ENCODE results near the gene ESRRA.
A peak's percentile ranks its signal among the peaks of the same experiment; 100 is the strongest.

Gene ESRRA

DNA sequence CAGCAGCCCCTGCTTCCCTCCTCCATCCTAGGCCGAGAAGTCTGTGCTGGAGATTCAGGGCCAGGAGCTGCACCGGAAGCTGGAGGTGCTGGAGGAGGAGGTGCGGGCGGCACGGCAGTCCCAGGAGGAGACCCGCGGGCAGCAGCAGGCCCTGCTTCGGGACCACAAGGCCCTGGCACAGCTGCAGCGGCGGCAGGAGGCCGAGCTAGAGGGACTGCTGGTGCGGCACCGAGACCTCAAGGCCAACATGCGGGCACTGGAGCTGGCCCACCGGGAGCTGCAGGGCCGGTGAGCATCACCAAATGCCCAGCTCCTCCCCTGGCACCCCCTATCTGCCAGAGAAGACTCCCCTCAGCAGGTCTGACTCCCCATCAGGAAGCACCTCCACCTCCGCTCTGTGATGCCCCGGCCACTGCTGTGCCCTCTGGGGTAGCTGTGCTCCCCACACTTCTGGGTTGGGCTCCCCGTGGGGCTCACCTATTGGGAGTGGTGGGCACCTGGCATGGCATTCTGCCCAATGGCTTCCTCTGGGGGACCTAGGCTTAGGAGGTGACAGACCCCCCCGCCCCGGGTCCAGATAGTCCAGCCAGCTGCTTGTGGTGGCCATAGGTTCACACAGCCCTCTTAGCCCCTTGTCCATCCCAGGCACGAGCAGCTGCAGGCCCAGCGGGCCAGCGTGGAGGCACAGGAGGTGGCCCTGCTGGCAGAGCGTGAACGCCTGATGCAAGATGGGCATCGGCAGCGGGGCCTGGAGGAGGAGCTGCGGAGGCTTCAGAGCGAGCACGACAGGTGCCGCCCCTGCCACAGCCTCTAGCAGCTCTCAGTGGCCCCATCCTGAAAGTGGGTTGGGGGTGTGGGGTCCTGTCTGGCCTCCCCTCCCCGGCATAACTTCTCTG, 47.0 kb downstream of the ESRRA start:
- no peak for DNase-seq

DNA sequence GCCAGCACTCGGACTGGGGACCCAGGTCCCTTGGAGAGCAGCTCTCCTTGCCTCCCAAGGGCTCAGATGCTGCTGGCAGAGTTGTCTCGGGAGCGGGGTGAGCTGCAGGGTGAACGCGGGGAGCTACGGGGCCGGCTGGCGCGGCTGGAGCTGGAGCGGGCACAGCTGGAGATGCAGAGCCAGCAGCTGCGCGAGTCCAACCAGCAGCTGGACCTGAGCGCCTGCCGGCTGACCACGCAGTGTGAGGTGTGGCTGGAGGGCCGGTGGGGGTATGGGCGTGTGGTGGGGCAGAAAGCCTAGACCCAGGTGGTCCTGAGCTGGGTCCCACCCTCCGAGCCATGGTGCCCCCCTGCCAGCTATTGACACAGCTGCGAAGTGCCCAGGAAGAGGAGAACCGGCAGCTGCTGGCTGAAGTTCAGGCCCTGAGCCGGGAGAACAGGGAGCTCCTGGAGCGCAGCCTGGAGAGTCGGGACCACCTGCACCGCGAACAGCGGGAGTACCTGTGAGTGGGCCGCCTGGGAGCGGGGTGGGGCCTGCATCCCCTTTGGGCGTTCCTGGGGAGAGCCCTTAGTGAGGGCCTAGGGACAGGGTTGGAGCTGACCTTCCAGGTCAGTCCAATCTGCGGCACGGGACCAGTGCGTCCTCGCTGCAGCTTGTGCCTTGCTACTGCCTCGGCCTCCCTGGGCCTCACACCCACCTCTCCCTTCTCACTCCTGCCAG, 47.8 kb downstream of the ESRRA start:
- DNase-seq, result no peak

DNA sequence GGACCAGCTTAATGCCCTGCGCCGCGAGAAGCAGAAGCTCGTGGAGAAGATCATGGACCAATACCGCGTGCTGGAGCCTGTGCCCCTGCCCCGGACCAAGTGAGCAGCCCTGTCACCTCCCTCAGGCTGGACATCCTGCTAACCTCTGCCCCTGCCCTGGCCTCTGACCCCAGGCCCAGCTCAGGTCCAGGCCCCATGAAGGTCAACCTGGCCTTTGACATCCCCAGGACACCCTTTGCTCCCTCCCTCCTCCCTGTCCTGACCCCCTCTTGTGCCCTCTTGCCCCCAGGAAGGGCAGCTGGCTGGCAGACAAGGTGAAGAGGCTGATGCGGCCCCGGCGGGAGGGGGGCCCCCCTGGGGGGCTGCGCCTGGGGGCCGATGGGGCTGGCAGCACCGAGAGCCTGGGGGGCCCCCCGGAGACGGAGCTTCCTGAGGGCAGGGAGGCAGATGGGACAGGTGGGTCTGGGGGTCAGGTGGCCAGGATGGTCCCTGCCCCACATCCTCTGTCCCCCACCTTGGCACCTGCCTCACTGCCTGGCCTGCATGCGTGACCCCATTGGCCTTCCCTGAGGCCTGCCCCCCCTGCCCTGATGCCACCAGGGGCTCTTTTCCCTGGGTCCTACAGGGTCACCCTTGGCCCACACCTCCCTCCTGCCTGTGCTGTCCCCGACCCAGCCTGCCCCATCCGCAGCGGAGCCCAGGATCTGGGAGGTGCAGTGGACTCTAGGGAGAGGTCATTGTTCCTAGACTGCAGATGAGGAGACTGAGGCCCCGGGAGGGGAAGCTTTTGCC, 48.6 kb downstream of the ESRRA start:
- no peak for DNase-seq

DNA sequence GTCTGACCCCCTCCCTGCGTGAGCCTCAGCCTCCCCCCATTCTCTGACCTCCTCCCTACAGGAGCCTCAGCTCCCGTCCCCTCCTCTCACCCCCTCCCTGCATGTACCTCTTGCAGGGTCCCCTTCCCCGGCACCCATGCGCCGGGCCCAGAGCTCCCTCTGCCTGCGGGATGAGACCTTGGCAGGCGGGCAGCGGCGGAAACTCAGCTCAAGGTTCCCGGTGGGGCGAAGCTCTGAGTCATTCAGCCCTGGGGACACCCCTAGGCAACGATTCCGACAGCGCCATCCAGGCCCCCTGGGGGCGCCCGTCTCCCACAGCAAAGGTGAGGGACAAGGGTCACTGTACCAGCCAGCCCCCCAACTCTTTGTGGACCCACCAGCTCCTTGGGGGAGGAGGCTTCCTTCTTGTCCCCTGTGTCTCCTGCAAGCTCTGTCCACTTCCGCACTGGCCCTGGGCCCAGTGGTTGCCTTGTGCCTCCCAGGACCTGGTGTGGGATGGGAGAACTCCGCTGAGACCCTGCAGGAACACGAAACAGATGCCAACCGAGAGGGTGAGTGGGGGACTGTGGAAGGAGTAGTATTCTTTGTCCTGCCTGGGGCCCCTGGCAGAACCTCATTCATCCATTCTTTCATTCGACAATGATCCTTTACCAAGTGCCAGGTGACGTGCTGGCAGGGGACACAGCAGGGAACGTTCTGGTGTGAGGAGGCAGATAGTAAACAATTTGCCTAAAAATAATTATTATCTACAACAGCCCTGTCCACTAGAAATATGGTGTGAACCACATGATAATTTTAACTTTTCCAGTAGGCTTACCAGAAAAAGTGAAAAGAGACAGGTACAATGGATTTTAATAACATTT, 50.0 kb downstream of the ESRRA start:
- peak; percentile 26 for DNase-seq

DNA sequence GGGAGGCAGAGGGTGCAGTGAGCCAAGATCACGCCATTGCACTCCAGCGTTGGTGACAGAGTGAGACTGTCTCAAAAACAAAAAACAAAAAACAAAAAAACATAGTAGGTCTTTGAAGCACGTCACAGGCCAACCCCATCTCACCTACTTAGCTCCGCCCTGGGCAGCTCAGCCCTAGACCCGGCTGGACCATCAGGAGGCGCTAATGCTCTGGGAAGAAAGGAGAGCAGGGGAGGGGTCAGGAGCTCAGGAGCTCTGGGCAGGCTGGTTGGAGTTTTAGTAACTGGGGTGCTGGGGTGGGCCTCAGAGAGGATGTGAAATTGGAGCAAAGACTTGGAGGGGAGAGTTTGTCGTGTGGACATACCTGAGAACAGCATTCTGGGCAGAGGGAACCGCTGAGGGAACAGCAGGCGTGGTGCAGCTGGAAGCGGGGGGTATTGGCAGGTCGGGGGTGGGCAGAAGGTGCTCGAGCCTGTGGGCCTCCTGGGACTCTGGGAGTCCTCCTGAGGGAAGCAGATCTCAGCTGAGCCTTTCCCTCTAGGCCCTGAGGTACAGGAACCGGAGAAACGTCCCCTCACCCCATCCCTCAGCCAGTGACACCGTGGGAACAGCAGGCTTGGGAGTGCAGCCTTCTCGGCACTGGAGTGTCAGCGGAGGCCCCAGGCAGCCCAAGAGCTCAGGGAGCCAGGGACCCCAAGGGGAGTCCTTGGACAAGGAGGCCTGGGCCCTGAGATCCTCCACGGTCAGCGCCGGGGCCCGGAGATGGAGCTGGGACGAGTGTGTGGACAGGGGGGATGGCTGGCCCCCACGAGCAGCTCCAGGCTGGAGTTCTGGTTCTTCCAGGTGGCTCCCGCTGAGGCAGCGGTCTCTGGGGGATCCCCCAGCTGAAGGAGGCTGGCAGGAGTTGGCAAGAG, 51.4 kb downstream of the ESRRA start:
- DNase-seq, result peak; percentile 36

DNA sequence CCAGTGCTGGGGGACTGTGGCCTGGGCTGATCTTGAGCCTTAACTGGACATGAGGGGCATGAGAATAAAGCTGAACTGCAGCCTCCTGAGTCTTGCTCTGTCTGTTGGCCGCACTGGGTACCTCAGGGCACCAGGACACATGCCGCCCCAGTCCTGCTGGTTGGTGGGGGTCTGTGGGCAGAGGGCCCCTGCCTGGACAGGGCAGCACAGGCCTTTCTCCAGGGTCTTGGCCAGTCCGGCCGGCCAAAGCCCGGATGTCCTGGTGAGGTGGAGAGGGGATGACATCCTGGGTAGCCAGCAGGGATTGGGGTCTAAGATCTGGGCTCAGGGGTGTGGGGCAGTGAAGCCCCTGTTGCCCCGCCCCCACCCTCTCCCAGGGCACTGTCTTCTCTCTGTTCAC, 52.1 kb downstream of the ESRRA start:
- no peak for DNase-seq

DNA sequence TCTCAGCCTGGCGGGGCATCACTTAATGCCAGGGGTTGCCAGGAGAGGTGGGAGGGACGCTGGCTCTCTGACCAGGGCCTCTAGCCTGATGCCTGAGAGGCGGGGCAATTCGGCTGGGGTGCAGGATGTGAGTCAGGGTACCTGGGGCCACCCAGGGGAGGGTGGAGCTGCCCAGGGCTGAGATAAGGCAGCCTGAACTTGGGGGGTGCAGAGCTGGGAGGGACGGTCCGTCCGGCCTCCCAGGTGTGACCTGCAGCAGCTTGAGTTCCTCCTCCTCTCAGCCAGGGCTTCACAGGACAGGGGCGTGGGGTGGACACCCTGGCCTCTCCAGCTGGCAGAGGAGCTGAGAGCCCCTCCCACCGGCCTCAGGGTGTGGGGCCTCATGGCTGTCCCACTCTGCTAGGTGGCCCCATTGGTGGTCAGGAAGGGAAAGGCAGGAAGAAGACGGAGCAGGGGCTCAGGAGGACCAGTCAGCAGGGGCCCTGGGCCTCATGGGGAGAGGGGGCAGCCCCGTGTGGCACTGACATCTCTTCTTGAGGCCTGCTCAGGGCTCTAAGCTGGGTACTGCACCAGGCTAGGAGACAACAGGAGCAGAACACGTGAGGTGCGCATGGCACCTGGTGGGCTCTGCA, 52.7 kb downstream of the ESRRA start:
- peak; percentile 34 for DNase-seq

DNA sequence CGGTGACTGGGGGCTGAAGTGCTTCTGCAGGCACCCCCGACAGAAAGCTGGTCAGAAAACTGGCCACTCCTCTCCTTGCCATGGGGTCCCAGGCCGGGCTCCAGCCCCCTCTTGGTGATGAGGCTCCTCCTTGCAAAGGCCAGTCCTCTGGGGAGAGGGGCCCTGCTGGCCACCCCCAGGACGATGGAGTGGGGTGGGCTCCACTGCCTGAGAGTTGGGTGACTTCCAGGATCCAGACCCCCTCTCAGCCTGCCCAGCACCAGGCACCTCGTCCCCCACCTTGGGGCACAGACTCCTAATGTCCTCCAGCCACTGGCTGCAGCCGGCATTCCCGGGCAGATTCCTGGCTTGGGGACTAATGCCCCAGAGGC, 53.2 kb downstream of the ESRRA start:
- no peak for DNase-seq

DNA sequence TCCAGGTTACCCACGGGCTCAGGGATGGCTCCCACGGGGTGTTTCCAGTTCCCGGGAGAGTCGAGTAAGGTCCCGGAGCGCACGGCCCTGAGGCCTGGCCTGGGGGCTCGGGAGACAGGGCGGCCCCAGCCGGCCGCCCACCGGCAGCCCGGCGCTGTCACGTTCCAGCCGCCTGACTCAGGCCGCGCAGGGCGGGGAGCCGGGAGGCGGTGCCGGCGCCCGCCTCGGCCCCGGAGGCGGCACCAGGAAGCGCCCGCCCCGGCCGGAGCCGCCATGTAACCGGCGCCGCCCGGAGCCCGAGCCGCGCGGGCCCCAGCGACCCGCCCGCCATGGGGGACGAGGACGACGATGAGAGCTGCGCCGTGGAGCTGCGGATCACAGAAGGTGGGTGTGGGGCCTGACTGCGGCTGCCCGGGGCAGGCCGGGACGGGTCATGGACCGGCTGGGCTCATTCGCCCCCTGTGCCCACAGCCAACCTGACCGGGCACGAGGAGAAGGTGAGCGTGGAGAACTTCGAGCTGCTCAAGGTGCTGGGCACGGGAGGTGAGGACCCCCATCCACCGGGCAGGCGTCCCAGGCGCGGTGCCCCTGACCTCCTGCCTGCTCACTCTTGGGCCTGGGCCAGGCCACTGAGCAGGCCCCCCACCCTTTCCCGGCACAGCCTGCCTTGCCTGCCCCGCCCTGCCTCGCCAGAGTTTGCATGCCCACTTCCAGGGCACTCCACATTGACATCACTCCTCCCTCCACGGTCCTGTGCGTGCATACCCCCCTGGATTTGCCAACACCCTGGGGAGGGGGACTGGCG, 53.8 kb downstream of the ESRRA start, which contains the start of gene RPS6KA4:
Gene RPS6KA4 (plus strand): TSS at position 256 of the 805 bp plus-strand sequence. CDS start 74 bp downstream, at position 330.
- DNase-seq, result peak; percentile 45

DNA sequence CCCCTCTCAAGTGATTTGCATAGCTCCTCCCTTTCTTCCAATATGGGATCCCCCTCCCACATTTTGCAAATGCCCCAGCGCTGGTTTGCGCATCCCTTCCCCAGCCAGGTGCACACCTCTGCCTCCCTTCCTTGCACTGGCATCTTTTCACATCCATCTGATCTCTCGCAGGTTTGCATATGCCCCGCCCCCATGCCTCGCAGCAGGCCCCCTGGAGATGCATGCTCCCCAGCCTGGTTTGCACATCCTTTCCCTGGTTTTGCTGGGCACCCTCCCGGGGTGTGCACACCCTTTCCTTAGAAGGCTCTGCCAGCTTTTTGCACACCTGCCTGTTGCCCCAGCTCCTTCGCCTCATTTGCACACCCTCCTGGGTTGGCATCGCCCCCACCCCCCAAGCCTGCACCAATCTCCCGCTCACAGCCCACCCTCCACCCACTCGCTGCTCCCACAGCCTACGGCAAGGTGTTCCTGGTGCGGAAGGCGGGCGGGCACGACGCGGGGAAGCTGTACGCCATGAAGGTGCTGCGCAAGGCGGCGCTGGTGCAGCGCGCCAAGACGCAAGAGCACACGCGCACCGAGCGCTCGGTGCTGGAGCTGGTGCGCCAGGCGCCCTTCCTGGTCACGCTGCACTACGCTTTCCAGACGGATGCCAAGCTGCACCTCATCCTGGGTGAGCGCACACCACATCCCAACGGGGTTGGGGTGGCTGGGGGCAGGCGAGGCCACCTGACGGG, 54.6 kb downstream of the ESRRA start:
- DNase-seq, result no peak

DNA sequence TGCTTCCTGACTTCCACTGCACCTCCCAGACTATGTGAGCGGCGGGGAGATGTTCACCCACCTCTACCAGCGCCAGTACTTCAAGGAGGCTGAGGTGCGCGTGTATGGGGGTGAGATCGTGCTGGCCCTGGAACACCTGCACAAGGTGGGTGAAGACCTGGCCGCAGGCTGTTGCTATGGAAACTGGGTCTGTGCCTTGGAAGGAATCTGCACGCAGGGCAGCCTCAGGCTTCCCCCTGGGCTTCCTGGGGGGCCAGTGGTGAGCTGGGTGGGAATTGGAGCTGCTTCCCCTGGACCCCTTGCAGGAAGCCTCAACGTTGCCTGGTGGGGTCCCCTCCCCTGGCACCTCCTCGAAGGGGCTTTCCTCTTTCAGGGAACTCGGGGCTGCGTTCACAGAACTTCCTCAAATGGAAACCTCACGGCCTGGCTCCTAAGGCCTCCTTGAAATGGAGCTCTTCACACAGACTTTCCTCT, 55.2 kb downstream of the ESRRA start:
- DNase-seq, result no peak

DNA sequence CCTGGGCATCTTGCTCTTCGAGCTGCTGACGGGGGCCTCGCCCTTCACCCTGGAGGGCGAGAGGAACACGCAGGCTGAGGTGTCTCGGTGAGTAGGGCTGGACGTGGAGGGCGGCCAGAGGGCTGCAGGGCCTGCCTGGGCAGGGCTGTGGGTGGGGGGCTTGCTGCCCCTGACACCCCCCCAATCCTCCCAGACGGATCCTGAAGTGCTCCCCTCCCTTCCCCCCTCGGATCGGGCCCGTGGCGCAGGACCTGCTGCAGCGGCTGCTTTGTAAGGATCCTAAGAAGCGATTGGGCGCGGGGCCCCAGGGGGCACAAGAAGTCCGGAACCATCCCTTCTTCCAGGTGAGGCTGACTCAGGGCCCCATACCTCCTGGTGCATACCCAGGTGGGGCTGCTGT, 56.3 kb downstream of the ESRRA start:
- DNase-seq, result no peak

DNA sequence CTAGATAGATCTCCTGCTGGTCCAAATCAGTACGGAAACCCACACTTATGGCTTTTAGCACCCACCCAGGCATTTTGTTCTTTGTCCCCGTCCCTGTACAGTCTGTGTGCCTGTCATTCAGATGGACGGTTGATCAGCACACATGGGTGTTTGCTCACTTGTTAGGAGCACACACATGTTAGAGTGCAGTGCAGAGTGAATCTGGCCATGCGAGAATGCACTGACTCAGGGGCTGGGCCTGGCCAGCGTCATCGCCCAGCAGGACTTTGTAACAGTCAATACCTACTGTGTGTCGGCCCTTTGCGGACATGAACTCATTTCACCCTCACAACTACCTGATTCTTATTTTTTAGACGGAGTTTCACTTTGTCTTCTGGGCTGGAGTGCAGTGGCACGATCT, 57.0 kb downstream of the ESRRA start:
- DNase-seq, result no peak

DNA sequence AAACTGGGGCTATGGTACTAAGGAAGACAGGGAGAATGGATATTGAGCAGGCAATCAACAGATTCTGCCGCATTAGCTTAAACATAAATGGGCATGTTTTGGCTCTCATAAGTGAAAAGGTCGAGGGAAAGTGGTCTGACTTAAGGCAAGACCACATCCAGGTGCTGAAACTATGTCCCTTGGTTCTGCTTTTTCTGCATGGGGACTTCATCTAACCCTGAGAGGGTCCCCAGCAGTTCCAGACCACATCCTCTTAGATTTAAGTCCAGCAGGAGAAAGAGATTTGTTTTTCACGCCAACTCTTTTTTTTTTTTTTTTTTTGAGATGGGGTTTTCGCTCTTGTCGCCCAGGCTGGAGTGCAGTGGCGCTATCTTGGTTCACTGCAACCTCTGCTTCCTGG, 59.1 kb downstream of the ESRRA start:
- DNase-seq, result no peak

DNA sequence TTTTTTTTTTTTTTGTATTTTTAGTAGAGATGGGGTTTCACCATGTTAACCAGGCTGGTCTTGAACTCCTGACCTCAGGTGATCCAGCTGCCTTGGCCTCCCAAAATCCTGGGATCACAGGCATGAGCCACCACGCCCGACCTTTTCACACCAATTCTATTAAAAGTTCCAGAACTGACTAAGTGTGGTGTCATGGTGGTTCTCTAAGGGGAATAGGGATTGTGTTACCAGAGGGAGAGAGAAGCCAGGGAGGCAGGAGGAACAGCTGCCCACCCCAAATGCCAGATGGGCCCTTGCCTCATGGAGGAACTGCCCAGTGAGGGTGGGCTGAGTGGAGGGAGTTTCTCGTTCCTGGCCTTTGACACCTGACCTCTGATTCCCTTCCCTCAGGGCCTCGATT, 59.6 kb downstream of the ESRRA start:
- DNase-seq, result no peak
